GM18861 (cell line): ENCODE measurements around the gene CTNNBIP1.
A peak's percentile ranks its signal among the peaks of the same experiment; 100 is the strongest.
"Not testable (repeated sequence)": the region's sequence is repeated elsewhere in the genome, so short reads cannot be mapped to it uniquely, and the experiment has no call there.

Experiments used
- ATAC-seq: cut with Tn5 transposase; IDR thresholded peaks from one replicate; pipeline ENCODE4 v1.9.1; 2021; ENCODE audit not compliant: unreplicated experiment

Gene CTNNBIP1, protein sequence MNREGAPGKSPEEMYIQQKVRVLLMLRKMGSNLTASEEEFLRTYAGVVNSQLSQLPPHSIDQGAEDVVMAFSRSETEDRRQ

DNA sequence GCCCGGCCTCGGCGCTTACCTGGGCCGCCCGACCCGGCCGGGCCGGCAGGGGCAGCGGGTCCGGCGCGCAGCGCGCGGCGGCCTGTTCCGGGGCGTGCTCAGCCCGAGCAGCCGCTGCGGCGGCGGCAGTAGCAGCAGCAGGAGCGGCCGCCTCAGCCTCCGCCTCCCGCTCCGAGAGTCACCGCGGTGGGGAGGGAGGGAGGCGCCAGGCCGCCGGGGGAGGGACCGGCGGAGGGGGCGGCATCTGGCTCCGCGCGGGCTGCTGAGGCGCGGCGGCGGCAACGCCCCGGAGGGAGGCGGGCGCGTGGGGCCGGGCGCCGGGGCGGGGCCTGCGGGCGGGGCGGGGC lies at the start of gene CTNNBIP1:
CTNNBIP1 (minus strand) TSS at position 194 of the 347 bp plus-strand sequence. CDS start 38,205 bp downstream, outside the sequence.
- peak; percentile 64 for ATAC-seq

DNA sequence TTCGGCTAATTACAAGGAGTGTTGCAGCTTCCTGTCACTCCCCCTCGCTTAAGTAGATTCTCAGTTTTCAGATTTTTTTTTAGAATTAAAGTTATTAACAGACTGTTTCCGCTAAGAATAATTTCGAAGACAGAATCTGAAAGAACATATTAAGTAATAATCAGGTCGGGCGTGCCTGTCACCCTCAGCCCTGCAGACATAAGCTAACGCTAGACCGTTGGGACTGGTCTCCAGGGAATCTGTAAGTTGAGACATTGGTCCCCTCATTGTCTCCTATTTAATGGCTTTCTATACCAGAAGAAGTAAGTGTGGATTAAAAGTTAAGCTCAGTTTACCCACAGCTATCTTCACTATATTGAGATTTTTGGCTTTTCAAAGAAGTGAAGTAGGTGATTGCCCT lies 47.7 kb upstream of the CTNNBIP1 start:
- no peak for ATAC-seq

DNA sequence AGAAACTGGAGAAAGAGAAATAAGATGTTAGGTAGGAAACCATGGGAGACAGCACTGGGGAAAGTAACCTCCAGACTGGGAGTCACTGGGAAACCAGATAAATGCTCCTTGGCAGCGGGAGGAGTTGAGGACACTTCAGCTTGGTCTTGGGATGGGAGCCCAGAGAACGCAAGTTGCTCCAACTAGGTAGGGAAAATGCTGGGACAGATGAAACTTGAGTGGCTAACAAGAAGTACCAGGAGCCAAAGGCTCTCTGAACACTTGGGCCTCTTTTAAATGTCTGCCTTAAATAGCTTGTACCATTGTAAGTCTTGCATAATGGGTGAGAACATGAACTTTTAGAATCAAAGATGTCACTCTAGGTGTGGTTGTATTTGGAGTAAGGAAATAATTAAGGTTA lies 36.2 kb upstream of the CTNNBIP1 start:
- ATAC-seq: no peak

DNA sequence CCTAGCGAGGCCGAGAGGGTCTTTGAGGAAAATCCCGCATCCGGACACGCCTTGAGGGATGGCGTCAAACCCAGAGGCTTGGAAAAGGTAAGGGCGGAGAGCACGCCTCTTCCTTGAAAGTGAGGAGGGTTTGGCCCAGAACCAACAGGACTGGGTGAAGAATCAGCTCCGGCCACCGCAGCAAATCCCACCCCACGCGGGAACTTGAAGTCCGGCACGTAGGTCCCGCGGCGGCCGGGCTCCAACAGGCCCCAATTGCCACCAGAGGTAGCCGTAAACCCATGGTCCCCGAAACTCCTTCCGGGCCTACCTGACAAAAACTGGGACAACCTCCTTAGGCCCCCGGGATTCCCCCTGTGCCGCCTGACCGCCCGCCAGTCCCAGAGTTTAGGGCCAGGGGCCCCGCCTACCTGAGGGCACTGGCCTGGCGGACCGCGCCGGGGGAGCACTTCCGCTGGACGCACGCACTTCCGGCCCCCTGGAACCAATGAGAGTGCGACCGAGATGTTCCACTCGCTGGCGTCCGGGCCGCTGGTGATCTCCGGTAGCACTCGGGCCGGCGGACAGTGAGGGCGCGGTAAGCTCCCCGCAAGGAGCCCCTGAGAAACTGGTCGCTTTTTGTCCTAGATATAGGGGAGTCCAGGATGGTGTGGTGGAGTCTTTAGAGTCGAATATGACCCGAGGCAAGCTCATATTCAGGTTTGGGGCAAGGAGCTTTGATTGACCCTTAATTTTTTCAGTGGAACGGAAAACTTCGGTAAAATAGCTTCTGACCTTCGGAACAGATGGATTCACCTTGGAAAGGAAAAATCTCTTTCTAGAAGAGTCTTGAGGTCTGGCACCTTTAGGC lies 33.1 kb upstream of the CTNNBIP1 start, which contains the start of the genes LZIC and NMNAT1:
LZIC (minus strand) TSS at position 453 of the 850 bp plus-strand sequence. CDS start 6,772 bp downstream, outside the sequence.
NMNAT1 (plus strand) TSS at position 537 of the 850 bp plus-strand sequence. CDS start 28,599 bp downstream, outside the sequence.
- ATAC-seq: peak; percentile 89

DNA sequence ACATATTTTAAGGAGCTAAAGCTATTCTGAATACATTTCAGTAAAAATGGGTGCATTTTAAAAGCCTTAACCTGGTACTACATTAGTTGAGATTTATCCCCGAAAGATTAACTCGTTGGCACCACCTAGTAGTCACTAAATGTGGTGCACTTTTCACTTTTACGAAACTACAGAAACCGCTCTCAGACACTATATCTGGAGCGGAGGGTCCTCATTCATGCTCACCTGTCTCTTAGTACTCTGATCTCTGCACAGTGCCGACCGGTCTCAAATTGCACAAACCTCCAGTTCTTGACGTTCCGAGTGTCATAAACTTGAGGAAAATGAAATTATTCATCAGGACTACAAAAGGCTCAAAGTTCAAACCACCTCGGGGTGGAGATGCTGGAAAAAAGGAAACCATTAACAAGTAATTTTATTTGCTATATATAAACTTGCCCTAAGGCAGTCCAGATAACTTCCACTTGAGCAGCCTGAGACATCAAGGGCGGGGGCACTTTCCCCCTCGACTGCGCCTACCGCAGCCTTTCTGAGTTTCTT lies 32.4 kb upstream of the CTNNBIP1 start:
- ATAC-seq: peak; percentile 5

DNA sequence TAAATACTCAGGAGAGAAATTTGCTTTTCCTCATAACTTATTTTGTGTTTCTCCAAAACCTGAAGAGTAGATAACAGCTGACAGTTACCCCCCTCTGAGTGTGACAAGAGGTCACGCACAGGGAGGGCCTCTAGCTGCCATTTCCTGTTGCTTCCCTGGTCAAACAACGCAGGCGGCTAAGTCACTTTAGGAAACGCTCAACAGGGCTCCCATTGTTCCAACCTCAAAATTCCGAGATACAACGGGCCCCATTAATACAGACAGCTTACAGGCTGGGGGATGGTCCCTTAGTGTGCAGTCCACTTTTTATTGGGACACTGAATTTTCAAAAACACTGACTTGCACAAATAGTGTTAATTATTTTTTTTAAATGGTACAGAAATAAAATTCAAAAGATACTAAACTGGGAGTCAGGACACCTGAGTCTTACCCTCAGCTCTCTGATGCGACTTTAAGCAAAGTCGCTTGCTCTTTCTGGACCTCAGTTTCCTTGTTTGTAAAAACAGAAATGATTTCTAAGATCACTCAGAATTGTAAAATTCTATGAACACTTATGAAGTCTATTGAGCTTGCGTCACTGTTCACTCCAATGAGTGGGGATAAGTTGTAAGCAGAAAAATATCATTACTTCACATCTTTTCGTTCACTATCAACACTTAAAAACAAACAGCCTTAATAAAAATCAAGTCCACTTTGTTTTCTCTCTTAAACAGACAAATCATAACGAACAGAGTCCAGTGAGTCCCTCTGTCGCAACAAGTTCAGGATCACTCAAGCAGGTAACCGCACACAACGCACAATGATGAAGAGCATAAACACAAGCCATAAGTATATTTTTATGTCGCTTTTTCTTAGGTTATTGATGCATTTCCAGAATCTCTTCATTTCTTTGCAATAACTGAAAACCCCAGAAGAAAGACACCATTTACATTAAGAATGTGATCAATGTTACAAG lies 19.6 kb upstream of the CTNNBIP1 start:
- no peak for ATAC-seq

DNA sequence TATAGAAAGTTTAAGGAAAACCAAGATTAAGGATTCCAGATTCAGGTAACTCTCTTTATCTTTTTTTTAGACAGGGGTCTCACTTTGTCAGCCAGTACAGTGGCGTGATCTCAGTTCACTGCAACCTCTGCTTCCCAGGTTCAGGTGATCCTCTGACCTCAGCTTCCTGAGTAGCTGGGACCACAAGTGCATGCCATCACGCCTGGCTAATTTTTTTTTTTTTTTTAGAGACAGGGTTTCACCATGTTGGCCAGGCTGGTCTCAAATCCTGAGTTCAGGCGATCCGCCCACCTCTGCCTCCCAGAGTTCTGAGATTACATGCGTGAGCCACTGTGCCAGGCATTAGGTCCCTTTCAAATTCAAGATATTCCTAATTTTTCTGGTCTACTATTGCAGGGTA lies 17.2 kb upstream of the CTNNBIP1 start:
- no peak for ATAC-seq

DNA sequence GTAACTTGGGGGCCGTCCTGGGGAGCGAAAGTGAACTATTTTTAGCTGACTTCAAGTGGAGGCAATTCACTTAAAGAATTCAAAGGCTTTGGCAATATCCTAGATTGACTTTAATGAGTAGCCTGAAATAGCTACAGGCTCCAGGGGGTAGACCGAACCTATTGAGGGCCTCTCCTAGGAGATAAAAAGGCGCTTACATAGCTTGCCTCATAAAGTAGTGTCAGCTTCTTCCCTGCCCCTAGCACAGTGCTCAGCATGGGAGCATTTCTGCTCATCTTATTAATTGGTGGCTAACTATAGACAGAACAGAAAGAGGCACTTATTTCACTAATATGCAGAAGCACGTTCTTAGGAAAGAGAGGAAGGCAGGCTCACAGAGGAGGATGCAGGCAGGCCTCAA lies 12.3 kb upstream of the CTNNBIP1 start:
- ATAC-seq: no peak

DNA sequence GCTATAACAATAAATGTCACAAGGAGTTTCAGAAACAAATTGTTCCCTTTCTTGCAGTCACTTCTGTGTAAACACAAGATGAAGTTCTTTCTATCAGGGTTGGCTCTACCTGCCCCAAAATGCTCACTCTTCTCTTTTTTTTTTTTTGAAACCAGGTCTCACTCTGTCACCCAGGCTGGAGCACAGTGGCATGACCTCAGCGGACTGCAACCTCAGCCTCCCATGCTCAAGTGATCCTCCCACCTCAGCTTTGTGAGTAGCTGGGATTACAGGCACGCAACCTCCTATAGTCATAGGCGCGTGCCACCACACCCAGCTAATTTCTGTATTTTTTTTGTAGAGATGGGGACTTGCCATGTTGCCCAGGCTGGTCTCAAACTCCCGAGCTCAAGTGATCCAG lies 10.5 kb upstream of the CTNNBIP1 start:
- ATAC-seq: no peak

DNA sequence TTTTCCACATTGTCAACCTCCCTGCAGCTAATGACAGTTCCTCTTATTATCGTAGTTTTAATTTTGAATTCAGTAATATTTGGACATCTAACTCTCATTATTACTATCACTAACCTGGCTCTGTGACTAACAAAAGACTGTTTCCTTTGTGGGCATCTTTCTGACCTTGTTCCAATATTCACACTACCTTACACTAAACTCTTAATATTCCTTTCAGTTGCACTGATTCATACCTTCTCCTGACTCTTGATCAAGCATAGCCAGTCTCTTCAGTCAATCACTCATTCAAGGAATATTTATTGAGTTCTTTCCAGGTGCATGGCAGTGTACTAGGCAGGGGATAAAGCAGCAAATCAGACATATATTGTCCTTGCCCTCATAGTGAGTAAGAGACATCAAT lies 7.8 kb upstream of the CTNNBIP1 start:
- no peak for ATAC-seq

DNA sequence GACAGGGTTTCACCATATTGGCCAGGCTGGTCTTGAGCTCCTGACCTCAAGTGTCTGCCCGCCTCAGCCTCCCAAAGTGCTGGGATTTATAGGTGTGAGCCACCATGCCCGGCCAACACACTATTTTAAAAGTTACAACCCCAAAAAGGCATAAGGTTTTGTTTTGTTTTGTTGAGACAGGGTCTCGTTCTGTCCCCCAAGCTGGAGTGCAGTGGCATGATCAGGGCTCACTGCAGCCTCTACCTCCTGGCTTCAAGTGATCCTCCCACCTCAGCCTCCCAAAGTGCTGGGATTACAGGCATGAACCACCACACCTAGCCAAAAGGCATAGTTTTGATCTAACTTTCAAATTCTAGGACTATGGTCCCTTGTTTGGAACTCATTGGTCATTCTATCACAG lies 7.4 kb upstream of the CTNNBIP1 start:
- not testable (repeated sequence) for ATAC-seq

DNA sequence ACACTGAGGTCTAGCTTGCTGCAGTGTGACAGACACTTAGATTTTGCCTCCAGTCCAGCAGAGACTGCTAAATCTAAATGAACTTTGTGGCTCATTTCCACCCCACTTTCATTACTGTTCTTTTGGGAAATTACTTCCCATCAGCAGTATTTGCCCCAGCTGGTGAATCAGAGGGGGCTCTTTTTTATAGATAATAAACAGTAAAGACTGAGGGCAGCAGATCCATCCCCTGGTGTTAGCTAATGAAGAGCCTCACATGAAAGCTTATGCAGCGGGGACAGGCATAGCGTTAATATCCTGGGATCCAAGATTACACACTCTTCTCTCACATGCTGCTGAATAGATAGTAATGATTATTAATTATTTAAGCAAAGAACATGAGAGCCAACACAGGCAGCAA lies 6.4 kb upstream of the CTNNBIP1 start:
- ATAC-seq: no peak

DNA sequence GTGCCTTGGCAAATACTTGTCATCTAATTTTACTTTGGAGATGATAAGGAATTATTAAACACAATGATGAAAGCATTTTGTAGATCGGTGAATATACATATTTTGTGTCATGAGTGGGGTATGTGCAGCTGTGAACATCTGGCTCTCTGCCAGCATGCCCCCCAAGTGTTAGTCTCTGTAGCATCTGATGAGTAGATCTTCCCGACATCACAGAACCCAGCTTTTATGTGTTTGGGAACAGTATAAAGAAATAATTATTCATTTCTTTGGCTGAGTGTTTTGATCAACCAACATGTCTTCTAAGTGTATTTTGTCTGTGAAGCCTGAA lies 4.5 kb upstream of the CTNNBIP1 start:
- no peak for ATAC-seq

DNA sequence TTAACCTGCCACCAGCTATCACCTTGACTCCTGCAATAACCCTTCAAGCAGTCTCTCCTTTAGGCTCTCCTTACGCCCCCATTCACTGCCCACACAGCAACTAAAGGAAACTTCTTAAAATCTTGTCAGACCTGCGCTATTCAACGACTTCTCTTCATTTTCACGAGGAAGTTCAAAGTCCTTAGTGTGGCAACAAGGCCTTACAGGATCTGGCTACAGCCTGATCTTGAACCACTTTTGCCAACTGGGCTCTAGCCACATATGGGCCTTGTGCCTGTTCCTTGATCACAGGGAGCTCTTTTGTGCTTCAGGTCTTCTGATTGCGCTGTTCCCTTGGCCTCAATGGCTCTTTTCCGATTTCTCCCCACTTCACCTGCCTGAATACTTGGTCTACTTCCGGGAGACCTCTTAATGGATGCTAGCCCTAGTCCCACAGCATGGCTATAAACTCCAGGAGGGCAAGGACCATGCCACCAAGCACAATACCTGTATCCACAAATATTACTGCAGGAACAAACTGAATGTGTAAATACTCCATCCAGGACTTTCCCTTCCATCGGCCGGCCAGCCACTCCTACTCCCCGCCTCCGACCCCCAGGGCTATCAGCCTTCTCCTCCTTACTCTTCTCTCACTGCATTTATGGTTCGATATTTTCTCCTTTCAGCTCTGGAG lies 2.3 kb upstream of the CTNNBIP1 start:
- ATAC-seq: no peak

DNA sequence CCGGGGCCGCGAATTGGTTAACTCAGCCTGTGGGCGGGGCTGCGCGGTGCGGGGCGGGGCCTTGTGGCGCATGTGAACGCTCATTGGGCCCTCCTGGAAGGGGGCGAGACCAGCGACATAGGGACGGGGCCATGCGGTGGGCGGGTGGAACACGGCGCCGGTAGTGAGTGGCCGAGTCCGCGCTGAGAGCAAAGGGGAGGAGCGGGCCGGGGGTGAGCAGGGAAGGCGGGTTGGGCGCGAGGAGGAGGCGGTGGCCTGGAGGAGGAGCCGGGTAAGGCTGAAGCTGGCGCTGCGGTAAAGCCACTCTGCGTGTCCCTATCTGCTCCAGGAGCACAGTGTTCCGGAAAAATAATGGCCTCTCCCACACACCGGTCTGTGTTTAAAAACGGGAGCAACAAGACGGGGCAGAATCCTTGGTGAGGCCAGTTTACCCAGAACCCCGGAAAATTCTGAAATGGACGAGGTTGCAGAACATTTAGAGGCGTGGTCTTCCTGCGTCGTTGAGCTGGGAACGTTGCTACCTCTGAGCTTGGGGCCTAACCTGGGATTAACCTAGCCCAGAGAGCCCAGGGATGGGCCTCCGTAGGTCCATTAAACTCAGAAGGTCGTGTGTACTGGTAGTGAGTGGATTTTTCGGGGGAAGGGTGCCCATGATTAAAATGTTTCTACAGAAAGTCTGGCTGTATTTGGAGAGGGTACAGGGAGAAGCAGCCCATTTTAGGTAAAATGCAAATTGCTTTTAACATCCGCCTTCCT lies 532 bp upstream of the CTNNBIP1 start:
- ATAC-seq: peak; percentile 81

DNA sequence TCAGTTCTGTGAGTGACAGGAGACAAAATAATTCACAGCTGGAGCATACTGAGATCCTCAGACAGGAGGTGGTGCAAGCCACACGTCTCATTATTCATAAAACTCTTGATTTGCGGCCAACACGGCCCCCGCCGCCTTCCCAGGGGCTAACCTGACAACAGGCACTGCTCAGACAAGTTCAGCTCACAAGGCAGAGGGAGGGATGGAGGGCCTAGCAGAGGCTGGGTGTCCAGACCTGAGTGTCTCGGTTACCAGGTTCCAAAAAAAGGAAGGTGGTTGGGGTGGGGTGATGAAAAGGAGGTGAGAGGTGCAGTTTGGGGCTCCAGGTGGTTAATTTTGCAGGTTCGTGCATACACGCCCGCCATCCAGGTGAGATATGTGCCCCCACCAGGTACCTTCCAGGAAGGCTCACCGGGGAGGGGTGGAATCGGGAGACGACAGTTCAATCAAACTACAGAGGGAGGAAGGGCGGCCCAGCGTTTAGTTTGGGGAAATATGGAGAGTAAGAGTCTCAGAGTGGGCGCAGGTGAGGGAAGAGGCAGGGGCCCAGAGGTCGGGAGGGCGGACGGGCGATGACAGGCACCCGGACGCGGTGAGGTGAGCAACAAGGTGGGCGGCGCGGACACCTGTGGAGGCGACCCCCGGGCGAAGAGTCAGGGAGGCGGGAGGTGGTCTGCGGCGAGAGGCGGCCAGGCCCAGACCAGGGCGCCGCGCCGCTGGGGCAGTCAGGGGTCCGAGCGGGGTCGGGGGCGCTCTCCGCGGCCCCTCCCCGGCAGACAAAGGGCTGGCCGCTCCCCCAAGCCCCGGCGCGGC lies 629 bp downstream of the CTNNBIP1 start:
- ATAC-seq: peak; percentile 1

DNA sequence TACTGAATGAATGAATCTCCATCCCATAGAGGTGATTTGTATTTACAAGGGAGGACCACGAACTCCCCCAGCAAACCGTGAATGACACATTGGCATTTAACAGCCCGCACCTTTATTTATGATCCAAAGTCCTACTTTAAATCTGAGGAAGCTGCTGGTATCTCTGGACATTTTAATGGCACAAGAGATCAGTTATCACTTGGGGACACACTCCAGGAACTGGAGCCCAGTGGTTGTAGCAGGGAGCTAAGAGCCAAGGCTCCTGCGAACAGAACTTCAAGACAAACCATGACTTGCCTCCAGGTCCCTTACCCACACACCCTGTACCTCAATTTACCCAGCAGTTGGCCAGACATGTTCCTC lies 1.2 kb downstream of the CTNNBIP1 start:
- no peak for ATAC-seq

DNA sequence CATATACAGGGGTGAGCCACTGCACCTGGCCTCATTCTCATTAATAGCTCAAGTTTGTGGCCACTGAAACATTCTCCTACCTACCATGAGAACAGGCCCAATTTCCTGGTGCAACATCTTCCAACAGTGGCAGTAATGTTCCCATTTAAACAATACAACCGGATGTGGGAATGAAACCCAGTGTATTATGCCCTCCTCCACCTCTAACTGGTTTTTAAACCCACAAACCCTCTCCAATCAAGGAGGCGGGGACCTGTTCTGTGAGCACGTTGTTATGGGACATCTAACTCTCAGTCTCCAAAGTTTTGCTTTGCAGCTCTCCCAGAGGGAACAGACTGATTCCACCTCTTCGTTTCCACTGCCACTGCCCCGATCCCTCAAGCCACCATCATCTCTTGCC lies 2.6 kb downstream of the CTNNBIP1 start:
- ATAC-seq: no peak

DNA sequence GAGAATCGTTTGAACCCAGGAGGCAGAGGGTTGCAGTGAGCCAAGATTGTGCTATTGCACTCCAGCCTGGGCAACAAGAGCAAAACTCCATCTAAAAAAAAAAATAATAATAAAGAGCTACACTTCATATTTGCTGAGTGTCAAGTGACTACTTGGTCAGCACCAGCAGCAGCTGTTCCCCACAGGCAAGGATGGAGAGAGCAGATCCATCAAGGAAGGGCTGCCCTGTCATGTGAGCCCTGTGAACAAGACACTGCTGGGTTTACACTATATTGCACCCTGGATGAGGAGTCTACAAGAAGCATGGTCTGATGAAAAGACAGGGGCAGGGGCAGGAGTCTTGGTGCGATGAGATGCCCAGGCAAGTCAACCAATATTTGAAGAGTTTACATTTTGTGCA lies 3.6 kb downstream of the CTNNBIP1 start:
- ATAC-seq: no peak
